ENCODE data around the gene PWWP2B. TPM values are rescaled to one million over a fixed set of nuclear protein-coding genes. Genes with fewer than 3 reads are reported as not detected.

PWWP2B gene
- total and polyA plus RNA-seq, 2 experiments from 2014 or later, result 2.3 to 12.8 TPM

- TF ChIP-seq ZNF462 (CRISPR knock-in tag; IDR thresholded peaks at IDR 0.05), result no peak
Measured at GRCh38 chr10:132349766-132350165, 47.2 kb upstream of the PWWP2B start (continued).

- no peaks in the 10 kb centered on the region; the same call in 2 of the 3 replicates for H3K36me3 Mint-ChIP-seq (ENCODE audit: low read depth)
- ATAC-seq (no peak), DNase-seq (ENCODE audit: low spot score) (no peak)
- H3K79me2 ChIP-seq (replicated peaks; ENCODE audit: insufficient read depth), result no peaks in the 10 kb centered on the region
- no peak overlapping the region for H3K27ac Mint-ChIP-seq
- no peaks in the 10 kb centered on the region for H4K20me1 ChIP-seq (replicated peaks; ENCODE audit: insufficient read depth)
- no peaks in the 10 kb centered on the region for H3F3A ChIP-seq (replicated peaks; ENCODE audit: low read depth)
- no peaks in the 10 kb centered on the region for H3K9me2 ChIP-seq (ENCODE audit: insufficient read depth)
- TF ChIP-seq ZNF331 (CRISPR knock-in tag; IDR thresholded peaks at IDR 0.05; ENCODE audit: low read depth) (no peak), CTCF (conservative IDR thresholded peaks at IDR 0.05; ENCODE audit: low read depth in 2 of 2) (no peak), REST (IDR thresholded peaks at IDR 0.05; ENCODE audit: unreplicated experiment) (no peak), ZNF114 (CRISPR knock-in tag; IDR thresholded peaks at IDR 0.05) (no peak), NANOG (IDR thresholded peaks at IDR 0.05; ENCODE audit: borderline replicate concordance) (no peak), JUNB (IDR thresholded peaks at IDR 0.05; ENCODE audit: unreplicated experiment) (no peak)
- H3K4me1 ChIP-seq (ENCODE audit: insufficient read depth), result no peaks in the 10 kb centered on the region
- H3K9me3 Mint-ChIP-seq, result no peaks in the 10 kb centered on the region
- no peak overlapping the region for H3K4me3 ChIP-seq
- no peaks in the 10 kb centered on the region for H3K36me3 ChIP-seq (ENCODE audit: insufficient read depth)
- H3K27me3 Mint-ChIP-seq (ENCODE audit: insufficient read depth, low read depth, poor library complexity), result peaks cover 11% of the 10 kb centered on the region
- no peak overlapping the region for H3K4me3 Mint-ChIP-seq
- no peak overlapping the region for H3K27ac ChIP-seq (ENCODE audit: low read depth)
- no peak overlapping the region for H2AFZ ChIP-seq
- no peaks in the 10 kb centered on the region for H3K27me3 ChIP-seq (ENCODE audit: insufficient read depth)
- H3K4me1 Mint-ChIP-seq, result peaks cover 9% of the 10 kb centered on the region
- H3K4me2 ChIP-seq, result no peak overlapping the region
Measured at GRCh38 chr10:132350391-132350790, 46.6 kb upstream of the PWWP2B start.
